Endodermal cell (in vitro differentiated cells): Measurements from ENCODE around the gene PANK3. TPM values are rescaled to one million over a fixed set of nuclear protein-coding genes. Genes with fewer than 3 reads are reported as not detected.
"Not testable (repeated sequence)": the region's sequence is repeated elsewhere in the genome, so short reads cannot be mapped to it uniquely, and the experiment has no call there.

Experiments used
- DNase-seq: peaks from one replicate; pipeline ENCODE4 v3.0.0-alpha.2; 2017
- H3K27ac ChIP-seq: 2 replicates; pipeline ENCODE4 v1.5.1; 2013; ENCODE audit warnings: mild to moderate bottlenecking, low read depth, low read length, moderate library complexity
- H3K27me3 ChIP-seq: 2 replicates; pipeline ENCODE4 v1.6.1; 2013; ENCODE audit warnings: mild to moderate bottlenecking, low read length, moderate library complexity; ENCODE audit not compliant: insufficient read depth, control insufficient read depth, poor library complexity, severe bottlenecking
- H3K36me3 ChIP-seq: 2 replicates; pipeline ENCODE4 v1.7.0; 2013; ENCODE audit warnings: mild to moderate bottlenecking, low read length, moderate library complexity; ENCODE audit not compliant: control insufficient read depth, insufficient read depth
- H3K4me1 ChIP-seq: one replicate; pipeline ENCODE4 v1.7.0; 2013; ENCODE audit warnings: low read length; ENCODE audit not compliant: control insufficient read depth, insufficient read depth
- H3K4me3 ChIP-seq: 2 replicates; pipeline ENCODE4 v1.5.1; 2013; ENCODE audit warnings: mild to moderate bottlenecking, low read length, moderate library complexity
- H3K9ac ChIP-seq: 2 replicates; pipeline ENCODE4 v1.6.1; 2013; ENCODE audit warnings: mild to moderate bottlenecking, low read length, moderate library complexity; ENCODE audit not compliant: poor library complexity, severe bottlenecking; ENCODE audit errors: extremely low read depth
- H3K9me3 ChIP-seq: 2 replicates; pipeline ENCODE4 v1.6.1; 2013; ENCODE audit warnings: mild to moderate bottlenecking, low read length, moderate library complexity; ENCODE audit not compliant: control insufficient read depth
- H3K27ac Mint-ChIP-seq: 2 replicates; pipeline ENCODE4 v1.8.0; 2020; ENCODE audit warnings: mixed read lengths
- H3K27me3 Mint-ChIP-seq: 2 replicates; pipeline ENCODE4 v1.8.0; 2021; ENCODE audit warnings: mild to moderate bottlenecking, mixed read lengths; ENCODE audit not compliant: insufficient read depth
- H3K36me3 Mint-ChIP-seq: 2 replicates; pipeline ENCODE4 v1.8.0; 2020; ENCODE audit warnings: low read depth, mixed read lengths
- H3K4me1 Mint-ChIP-seq: 2 replicates; pipeline ENCODE4 v1.8.0; 2020; ENCODE audit warnings: mixed read lengths
- H3K4me3 Mint-ChIP-seq: 2 replicates; pipeline ENCODE4 v1.8.0; 2020; ENCODE audit warnings: mild to moderate bottlenecking, moderate library complexity, mixed read lengths
- H3K9me3 Mint-ChIP-seq: 2 replicates; pipeline ENCODE4 v1.8.0; 2020; ENCODE audit warnings: mild to moderate bottlenecking, mixed read lengths
- WGBS, 2 experiments: methylation state at CpG; one replicate each; pipeline versions ENCODE4 v1.1.5 to v1.1.7; 2013; ENCODE audit warnings: missing lambda C conversion rate in 2 of 2, mixed read lengths in 1 of 2; ENCODE audit not compliant: insufficient coverage in 1 of 2, insufficient read length in 1 of 2; 5-methylcytosine and 5-hydroxymethylcytosine counted together
- total RNA-seq, 2 donors: library from RNA; stranded (reverse); fragmentation: NEBNext Ultra II Directional in 1 of 2; extraction: Animal tissue kit (Norgen Biotek cat#: 25700) in 1 of 2; gene quantifications; 2 replicates in 1 of 2; 3 replicates in 1 of 2; pipeline ENCODE4 v1.2.1, GENCODE V29; 2021
- TF ChIP-seq, protein P1 (sequence below): fragments of 200-600 bp; sonication (generic); conservative IDR thresholded peaks from 2 replicates; pipeline ENCODE4 v1.5.0; 2021; ENCODE audit warnings: antibody characterized with exemption, mild to moderate bottlenecking

Gene PANK3
- total RNA-seq, 2 donors from 2014 or later: 101 to 111 TPM

- H3K9ac ChIP-seq: no peak overlapping the region
- H3K4me1 Mint-ChIP-seq: peaks cover 11% of the 10 kb centered on the region
- peaks cover 43% of the 10 kb centered on the region for H3K27me3 Mint-ChIP-seq
- TF ChIP-seq, protein P1, sequence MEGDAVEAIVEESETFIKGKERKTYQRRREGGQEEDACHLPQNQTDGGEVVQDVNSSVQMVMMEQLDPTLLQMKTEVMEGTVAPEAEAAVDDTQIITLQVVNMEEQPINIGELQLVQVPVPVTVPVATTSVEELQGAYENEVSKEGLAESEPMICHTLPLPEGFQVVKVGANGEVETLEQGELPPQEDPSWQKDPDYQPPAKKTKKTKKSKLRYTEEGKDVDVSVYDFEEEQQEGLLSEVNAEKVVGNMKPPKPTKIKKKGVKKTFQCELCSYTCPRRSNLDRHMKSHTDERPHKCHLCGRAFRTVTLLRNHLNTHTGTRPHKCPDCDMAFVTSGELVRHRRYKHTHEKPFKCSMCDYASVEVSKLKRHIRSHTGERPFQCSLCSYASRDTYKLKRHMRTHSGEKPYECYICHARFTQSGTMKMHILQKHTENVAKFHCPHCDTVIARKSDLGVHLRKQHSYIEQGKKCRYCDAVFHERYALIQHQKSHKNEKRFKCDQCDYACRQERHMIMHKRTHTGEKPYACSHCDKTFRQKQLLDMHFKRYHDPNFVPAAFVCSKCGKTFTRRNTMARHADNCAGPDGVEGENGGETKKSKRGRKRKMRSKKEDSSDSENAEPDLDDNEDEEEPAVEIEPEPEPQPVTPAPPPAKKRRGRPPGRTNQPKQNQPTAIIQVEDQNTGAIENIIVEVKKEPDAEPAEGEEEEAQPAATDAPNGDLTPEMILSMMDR: no peak
- H3K27ac Mint-ChIP-seq: no peak overlapping the region
- DNase-seq: no peak
- no peak overlapping the region for H3K4me3 ChIP-seq
- no peaks in the 10 kb centered on the region for H3K4me1 ChIP-seq
- peaks cover 7% of the 10 kb centered on the region for H3K27me3 ChIP-seq
- H3K9me3 Mint-ChIP-seq: peaks cover 3% of the 10 kb centered on the region
- no peak overlapping the region for H3K4me3 Mint-ChIP-seq
- no peak overlapping the region for H3K27ac ChIP-seq
- H3K36me3 ChIP-seq: no peaks in the 10 kb centered on the region
- no peaks in the 10 kb centered on the region for H3K9me3 ChIP-seq
- WGBS, 2 experiments: 92 to 100% methylated on average over 2 of the region's 2 CpGs
- H3K36me3 Mint-ChIP-seq: no peaks in the 10 kb centered on the region
Measured at GRCh38 chr5:168596927-168597326, 17.8 kb upstream of the PANK3 start.

DNA sequence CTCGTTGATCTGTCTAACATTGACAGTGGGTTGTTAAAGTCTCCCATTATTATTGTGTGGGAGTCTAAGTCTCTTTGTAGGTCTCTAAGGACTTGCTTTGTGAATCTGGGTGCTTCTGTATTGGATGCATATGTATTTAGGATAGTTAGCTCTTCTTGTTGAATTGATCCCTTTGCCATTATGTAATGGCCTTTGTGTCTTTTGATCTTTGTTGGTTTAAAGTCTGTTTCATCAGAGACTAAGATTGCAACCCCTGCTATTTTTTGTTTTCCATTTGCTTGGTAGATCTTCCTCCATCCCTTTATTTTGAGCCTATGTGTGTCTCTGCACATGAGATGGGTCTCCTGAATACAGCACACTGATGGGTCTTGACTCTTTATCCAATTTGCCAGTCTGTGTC, 17.0 kb upstream of the PANK3 start:
- not testable (repeated sequence) for H3K36me3 Mint-ChIP-seq, H3K4me1 ChIP-seq, H3K27ac ChIP-seq, H3K36me3 ChIP-seq, H3K9me3 Mint-ChIP-seq, H3K9ac ChIP-seq, H3K27ac Mint-ChIP-seq, DNase-seq, H3K9me3 ChIP-seq, H3K4me3 ChIP-seq, H3K4me3 Mint-ChIP-seq, H3K27me3 ChIP-seq
- H3K27me3 Mint-ChIP-seq: peaks cover 43% of the 10 kb centered on the region
- H3K4me1 Mint-ChIP-seq: peaks cover 15% of the 10 kb centered on the region
- WGBS, 2 experiments: 92% methylated on average over 1 of the region's 1 CpG; no CpG with 5 or more reads in 1 of the 2 experiments

DNA sequence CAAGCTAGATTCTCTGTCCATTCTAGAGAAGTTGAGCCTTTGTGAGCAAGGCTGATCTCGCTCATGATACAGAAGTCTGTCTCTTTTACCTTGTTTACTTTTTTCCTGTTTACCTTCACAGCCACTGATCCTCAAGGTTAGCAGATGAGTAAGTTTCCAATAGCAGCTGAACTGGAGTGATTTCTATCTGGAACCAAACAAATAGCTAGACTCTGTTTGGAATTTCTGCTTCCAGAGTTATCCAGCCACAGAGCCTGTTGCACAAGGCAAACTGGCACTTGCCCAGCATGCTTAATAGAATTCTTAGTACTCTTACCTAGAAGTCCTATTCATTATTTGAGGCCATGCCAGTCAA, 12.8 kb upstream of the PANK3 start:
- H3K27me3 Mint-ChIP-seq: peaks cover 36% of the 10 kb centered on the region

More for the DNA sequence above, 12.8 kb upstream of the PANK3 start:
- H3K9me3 ChIP-seq: no peaks in the 10 kb centered on the region
- H3K4me3 ChIP-seq: no peak overlapping the region
- no peaks in the 10 kb centered on the region for H3K4me1 ChIP-seq
- no peaks in the 10 kb centered on the region for H3K36me3 ChIP-seq
- H3K36me3 Mint-ChIP-seq: no peaks in the 10 kb centered on the region
- WGBS, 2 experiments: 70 to 92% methylated on average over 1 of the region's 1 CpG
- peaks cover 2% of the 10 kb centered on the region for H3K27me3 ChIP-seq
- no peak overlapping the region for H3K27ac ChIP-seq
- no peak overlapping the region for H3K27ac Mint-ChIP-seq
- DNase-seq: peak; percentile 13
- TF ChIP-seq, protein P1: no peak
- H3K9me3 Mint-ChIP-seq: peaks cover 3% of the 10 kb centered on the region
- H3K4me1 Mint-ChIP-seq: peaks cover 14% of the 10 kb centered on the region
- H3K4me3 Mint-ChIP-seq: no peak overlapping the region
- H3K9ac ChIP-seq: no peak overlapping the region
